ENCODE data around the gene A4GALT. TPM values are rescaled to one million over a fixed set of nuclear protein-coding genes. Genes with fewer than 3 reads are reported as not detected.

A4GALT gene
- total and polyA plus RNA-seq, 4 donors = 8.6 to 29.3 (median 24.3) TPM

DNA sequence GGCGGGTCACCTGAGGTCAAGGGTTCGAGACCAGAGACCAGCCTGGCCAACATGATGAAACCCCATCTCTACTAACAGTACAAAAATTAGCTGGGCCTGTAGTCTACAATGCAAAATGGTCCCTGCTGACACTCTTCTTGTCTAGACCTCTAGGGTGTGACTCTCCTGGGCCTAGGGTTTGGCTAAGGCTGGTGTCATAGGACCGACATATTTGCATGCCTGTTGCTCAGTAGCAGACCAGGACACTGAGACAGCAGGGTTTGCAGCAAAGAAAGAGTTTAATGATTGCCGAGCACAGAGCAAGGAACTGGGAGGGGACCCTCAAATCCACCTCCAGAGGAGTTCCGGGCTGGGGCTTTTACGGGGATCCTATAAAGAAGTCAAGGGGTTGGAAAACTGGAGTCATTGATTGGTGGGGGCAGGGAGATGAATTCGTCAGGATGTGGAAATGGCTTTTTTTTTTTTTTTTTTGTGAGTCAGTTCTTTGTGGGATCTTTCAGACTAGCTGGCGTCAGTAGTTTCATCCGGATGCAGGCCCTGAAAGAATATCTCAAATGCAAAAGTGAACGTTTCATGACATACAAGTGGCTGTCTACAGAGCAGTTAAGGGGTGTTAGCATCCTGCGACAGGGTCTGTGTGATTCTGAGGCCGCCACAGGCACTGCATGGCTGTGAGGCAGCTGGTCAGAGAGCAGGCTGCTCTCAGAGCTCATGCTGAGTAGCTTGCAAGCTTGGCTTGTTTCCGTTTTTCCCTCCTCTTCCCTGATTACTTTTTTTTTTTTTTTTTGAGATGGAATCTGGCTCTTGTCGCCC is 27.2 kb upstream of the A4GALT start:
- Histone ChIP-seq H3K9ac (ENCODE audit: insufficient read depth in 1 of 2, low read length in 2 of 2) (no peak overlapping the region), H3K4me1 (ENCODE audit: control insufficient read depth in 5 of 5, insufficient read depth in 5 of 5, low read length in 5 of 5) (peaks cover 0 to 23% (median 4%) of the 10 kb centered on the region in 5 donors), H3K4me3 (no peak overlapping the region)

GRCh38 chr22:42745118-42745517 is 24.4 kb upstream of the A4GALT start:
- ATAC-seq (ENCODE audit: insufficient read depth, low FRiP score) = no peak
- no peak overlapping the region for H3K27ac ChIP-seq (ENCODE audit: low read depth in 1 of 2, low read length in 1 of 2)

More for the DNA sequence above, 27.2 kb upstream of the A4GALT start:
- ATAC-seq (ENCODE audit: insufficient read depth, low FRiP score) (no peak), DNase-seq (peak; percentile 57 to 79 (median 74))
- H3K9me3 ChIP-seq (ENCODE audit: control insufficient read depth in 4 of 4, insufficient read depth in 3 of 4, low read length in 3 of 4) = no peaks in the 10 kb centered on the region
- WGBS, 2 donors = 63 to 80% methylated on average over 14 of the region's 14 CpGs
- TF ChIP-seq, protein P1, sequence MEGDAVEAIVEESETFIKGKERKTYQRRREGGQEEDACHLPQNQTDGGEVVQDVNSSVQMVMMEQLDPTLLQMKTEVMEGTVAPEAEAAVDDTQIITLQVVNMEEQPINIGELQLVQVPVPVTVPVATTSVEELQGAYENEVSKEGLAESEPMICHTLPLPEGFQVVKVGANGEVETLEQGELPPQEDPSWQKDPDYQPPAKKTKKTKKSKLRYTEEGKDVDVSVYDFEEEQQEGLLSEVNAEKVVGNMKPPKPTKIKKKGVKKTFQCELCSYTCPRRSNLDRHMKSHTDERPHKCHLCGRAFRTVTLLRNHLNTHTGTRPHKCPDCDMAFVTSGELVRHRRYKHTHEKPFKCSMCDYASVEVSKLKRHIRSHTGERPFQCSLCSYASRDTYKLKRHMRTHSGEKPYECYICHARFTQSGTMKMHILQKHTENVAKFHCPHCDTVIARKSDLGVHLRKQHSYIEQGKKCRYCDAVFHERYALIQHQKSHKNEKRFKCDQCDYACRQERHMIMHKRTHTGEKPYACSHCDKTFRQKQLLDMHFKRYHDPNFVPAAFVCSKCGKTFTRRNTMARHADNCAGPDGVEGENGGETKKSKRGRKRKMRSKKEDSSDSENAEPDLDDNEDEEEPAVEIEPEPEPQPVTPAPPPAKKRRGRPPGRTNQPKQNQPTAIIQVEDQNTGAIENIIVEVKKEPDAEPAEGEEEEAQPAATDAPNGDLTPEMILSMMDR (IDR thresholded peaks at IDR 0.05; ENCODE audit: control extremely low read depth, extremely low read depth) = no peak
- H3K27ac ChIP-seq (ENCODE audit: low read depth in 1 of 2, low read length in 1 of 2) = peak overlapping the region; percentile 65 to 74
- no peaks in the 10 kb centered on the region for H3K36me3 ChIP-seq (ENCODE audit: control insufficient read depth in 4 of 4, insufficient read depth in 4 of 4, low read length in 4 of 4)
- no peaks in the 10 kb centered on the region for H3K27me3 ChIP-seq (ENCODE audit: control insufficient read depth in 3 of 3, insufficient read depth in 3 of 3, low read length in 2 of 3)

DNA sequence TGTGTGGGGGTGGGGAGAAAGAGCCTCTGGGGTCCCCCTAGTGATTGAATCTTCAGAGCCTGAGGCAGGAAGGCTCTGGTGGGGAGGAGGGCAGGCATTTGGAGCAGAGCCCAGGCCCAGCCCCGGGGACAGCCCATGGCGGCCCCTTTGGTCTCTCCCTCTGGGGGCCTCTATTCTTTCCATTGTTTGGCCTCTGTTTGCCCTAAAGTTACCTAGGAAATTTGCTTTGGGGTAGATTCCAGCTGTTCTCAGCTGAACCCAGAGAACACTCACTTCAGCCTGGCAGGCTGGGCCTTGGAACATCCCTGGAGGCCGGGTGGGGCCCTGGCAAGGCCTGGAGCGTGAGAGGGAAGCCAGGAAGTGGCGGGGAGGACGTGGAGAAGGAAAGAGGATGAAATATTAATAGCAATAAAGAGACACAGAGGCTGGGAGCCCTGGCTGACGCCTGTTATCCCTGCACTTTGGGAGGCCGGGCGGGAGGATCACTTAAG is 22.9 kb upstream of the A4GALT start:
- TF ChIP-seq, protein P1 (IDR thresholded peaks at IDR 0.05; ENCODE audit: control extremely low read depth, extremely low read depth) = no peak

More at GRCh38 chr22:42745118-42745517, 24.4 kb upstream of the A4GALT start:
- Histone ChIP-seq H3K36me3 (ENCODE audit: control insufficient read depth in 4 of 4, insufficient read depth in 4 of 4, low read length in 4 of 4) (no peaks in the 10 kb centered on the region), H3K9me3 (ENCODE audit: control insufficient read depth in 4 of 4, insufficient read depth in 3 of 4, low read length in 3 of 4) (no peaks in the 10 kb centered on the region), H3K27me3 (ENCODE audit: control insufficient read depth in 3 of 3, insufficient read depth in 3 of 3, low read length in 2 of 3) (no peaks in the 10 kb centered on the region), H3K4me3 (no peak overlapping the region), H3K9ac (ENCODE audit: insufficient read depth in 1 of 2, low read length in 2 of 2) (no peak overlapping the region), H3K4me1 (ENCODE audit: control insufficient read depth in 5 of 5, insufficient read depth in 5 of 5, low read length in 5 of 5) (peaks cover 0 to 19% (median 4%) of the 10 kb centered on the region in 5 donors)
- TF ChIP-seq, protein P1 (IDR thresholded peaks at IDR 0.05; ENCODE audit: control extremely low read depth, extremely low read depth) = no peak
- 82 to 90% methylated on average over 11 of the region's 11 CpGs for WGBS, 2 donors
- no peak for DNase-seq

More for the DNA sequence above, 22.9 kb upstream of the A4GALT start:
- Histone ChIP-seq H3K27me3 (ENCODE audit: control insufficient read depth in 3 of 3, insufficient read depth in 3 of 3, low read length in 2 of 3) (no peaks in the 10 kb centered on the region), H3K4me1 (ENCODE audit: control insufficient read depth in 5 of 5, insufficient read depth in 5 of 5, low read length in 5 of 5) (peaks cover 0 to 19% (median 4%) of the 10 kb centered on the region in 5 donors), H3K36me3 (ENCODE audit: control insufficient read depth in 4 of 4, insufficient read depth in 4 of 4, low read length in 4 of 4) (no peaks in the 10 kb centered on the region), H3K9ac (ENCODE audit: insufficient read depth in 1 of 2, low read length in 2 of 2) (peak overlapping the region in 1 of 2 donors; percentile 11), H3K27ac (ENCODE audit: low read depth in 1 of 2, low read length in 1 of 2) (peak overlapping the region; percentile 10 to 80), H3K4me3 (no peak overlapping the region), H3K9me3 (ENCODE audit: control insufficient read depth in 4 of 4, insufficient read depth in 3 of 4, low read length in 3 of 4) (no peaks in the 10 kb centered on the region)
- WGBS, 2 donors = 43 to 58% methylated on average over 9 of the region's 9 CpGs
- peak; percentile 87 to 94 (median 93) for DNase-seq
- ATAC-seq (ENCODE audit: insufficient read depth, low FRiP score) = peak; percentile 68
